ENCODE measurements around the gene CAMTA1.

Gene CAMTA1

DNA sequence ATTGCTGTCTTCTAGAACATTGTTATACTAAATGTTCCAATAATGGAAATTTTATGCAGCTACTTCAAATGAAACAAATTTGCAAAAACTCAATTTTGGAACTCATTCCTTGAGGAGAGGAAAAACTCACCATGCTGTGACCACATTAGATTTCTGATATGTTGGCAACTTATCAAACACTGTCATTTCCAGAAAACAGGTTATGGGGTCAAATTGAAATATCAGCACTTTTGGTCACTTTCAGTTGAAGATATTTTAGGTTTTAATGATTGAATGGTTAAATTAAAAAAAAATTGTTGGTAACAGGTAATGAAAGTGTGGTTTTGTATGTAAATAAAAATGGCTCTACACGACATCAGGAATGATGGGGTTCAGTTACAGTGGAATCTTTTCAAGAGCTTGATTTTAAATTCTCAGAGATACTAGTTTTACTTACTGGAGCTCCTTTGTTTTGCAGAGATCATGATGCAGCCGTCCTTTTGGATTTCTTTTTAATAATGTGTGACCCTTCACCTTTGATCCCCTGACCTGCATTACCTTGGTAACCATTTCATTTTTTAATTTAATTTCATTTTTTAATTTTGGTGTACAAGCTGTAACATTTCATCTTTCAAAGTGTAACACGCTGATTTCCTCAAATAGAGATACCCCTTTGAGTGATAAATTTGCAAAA is 86.2 kb downstream of the CAMTA1 start:
- TF ChIP-seq, protein P1, sequence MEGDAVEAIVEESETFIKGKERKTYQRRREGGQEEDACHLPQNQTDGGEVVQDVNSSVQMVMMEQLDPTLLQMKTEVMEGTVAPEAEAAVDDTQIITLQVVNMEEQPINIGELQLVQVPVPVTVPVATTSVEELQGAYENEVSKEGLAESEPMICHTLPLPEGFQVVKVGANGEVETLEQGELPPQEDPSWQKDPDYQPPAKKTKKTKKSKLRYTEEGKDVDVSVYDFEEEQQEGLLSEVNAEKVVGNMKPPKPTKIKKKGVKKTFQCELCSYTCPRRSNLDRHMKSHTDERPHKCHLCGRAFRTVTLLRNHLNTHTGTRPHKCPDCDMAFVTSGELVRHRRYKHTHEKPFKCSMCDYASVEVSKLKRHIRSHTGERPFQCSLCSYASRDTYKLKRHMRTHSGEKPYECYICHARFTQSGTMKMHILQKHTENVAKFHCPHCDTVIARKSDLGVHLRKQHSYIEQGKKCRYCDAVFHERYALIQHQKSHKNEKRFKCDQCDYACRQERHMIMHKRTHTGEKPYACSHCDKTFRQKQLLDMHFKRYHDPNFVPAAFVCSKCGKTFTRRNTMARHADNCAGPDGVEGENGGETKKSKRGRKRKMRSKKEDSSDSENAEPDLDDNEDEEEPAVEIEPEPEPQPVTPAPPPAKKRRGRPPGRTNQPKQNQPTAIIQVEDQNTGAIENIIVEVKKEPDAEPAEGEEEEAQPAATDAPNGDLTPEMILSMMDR (IDR thresholded peaks at IDR 0.05; ENCODE audit: borderline replicate concordance, insufficient read depth, low read depth, low read length): no peak
- H3K4me3 ChIP-seq (ENCODE audit: low read depth, low read length): no peak overlapping the region

- TF ChIP-seq, protein P1 (IDR thresholded peaks at IDR 0.05; ENCODE audit: borderline replicate concordance, insufficient read depth, low read depth, low read length): no peak
- H3K4me3 ChIP-seq (ENCODE audit: low read depth, low read length): no peak overlapping the region
These were observed 87.5 kb downstream of the CAMTA1 start for GRCh38 chr1:6872573-6873261.

DNA sequence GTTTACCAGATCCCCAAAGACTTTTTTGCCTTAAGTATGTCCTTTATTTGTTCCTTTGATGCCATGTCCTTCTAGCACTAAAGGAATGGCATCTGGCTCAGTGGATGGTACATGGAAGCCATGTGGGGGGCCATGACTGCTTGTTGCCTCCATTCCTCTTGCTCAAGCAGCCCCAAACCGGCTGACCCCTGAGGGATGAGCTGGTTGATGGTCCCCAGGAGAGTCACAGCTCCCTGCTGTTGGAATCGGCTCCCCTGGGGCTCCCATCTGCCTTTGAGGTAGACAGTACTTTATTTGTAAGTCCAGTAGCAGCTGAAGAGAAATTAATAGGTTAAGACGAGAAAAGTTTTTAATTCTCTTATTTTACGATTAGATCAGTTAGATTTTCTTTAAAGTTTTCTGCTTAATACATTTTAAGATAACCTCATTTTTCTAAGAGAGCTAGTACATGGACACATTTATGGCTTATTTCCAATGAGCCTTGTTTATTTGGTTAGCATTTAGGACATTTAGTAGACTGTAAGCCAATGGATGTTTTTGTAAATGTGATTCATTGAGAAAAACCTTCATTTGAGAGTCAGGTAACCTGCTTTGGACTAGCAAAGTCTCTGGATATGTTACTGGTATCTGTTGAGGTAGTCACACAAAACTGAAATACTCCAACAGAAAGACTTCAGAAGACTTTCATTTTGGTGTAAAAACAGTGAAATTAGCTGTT is 88.2 kb downstream of the CAMTA1 start:
- TF ChIP-seq, protein P1 (IDR thresholded peaks at IDR 0.05; ENCODE audit: borderline replicate concordance, insufficient read depth, low read depth, low read length): no peak
- no peak overlapping the region for H3K4me3 ChIP-seq (ENCODE audit: low read depth, low read length)

DNA sequence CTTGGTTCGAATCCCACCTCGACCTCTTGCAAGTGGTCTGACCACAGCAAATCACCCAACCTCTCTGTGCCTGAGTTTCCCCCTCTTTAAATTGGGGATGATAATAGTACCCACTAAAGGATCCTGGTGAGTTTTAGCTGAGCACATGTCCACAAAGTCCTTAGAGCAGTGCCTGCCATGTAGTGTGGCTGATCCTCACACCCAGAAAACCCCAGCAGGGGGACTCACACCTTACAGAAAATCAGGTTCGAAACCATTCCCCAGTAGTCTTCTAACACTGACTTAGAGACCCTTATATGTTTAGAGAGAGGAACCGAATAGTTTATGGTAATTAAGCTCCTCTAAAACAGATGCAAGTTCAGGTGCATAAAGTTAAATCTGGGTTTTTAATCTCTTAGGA is 89.0 kb downstream of the CAMTA1 start:
- TF ChIP-seq, protein P1 (IDR thresholded peaks at IDR 0.05; ENCODE audit: borderline replicate concordance, insufficient read depth, low read depth, low read length): no peak
- H3K4me3 ChIP-seq (ENCODE audit: low read depth, low read length): no peak overlapping the region

DNA sequence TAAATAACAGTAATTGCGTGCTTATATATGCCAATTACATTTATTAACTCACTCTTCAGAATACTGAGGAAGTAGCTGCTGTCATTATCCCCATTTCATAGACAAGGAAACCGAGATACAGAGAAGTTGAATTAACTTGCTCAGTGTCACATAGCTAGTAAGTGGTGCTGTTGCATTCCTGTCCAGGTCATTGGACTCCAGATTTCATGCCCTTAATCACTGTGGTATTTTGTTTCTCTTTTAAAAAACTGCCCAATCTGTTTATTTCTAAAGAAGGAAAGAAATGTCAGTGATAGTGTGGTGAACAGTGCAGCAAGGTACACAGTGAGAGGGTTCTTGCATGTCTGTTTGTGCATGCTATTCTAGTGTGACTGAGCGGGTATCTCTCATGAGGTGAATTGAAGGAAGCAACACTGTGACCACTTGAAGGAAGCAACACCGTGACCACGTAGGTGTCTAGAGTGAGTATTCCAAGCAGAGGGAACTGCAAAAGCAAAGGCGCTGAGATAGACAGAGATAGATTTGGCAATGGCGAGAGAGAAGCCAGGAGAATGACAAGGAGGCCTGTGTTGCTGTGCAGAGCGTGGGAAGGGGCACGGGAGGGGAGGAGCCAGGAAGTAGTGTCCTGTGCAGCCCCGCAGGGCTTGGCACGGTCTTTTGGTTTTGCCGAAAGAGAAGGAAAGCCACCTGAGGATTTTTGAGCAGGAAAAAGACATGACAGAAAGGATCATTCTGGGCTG is 95.9 kb downstream of the CAMTA1 start:
- H3K4me3 ChIP-seq (ENCODE audit: low read depth, low read length): no peak overlapping the region
- TF ChIP-seq, protein P1 (IDR thresholded peaks at IDR 0.05; ENCODE audit: borderline replicate concordance, insufficient read depth, low read depth, low read length): no peak

- TF ChIP-seq, protein P1 (IDR thresholded peaks at IDR 0.05; ENCODE audit: borderline replicate concordance, insufficient read depth, low read depth, low read length): no peak
- H3K4me3 ChIP-seq (ENCODE audit: low read depth, low read length): no peak overlapping the region
These were observed 97.2 kb downstream of the CAMTA1 start for GRCh38 chr1:6882414-6882813.
